GM12875 (cell line): ENCODE results near the gene EOGT.

ENCODE experiments used
- H3K4me3 ChIP-seq: one replicate; pipeline ENCODE4 v1.5.1; 2011; ENCODE audit warnings: low read depth, low read length, control low read depth
- TF ChIP-seq, protein P1 (sequence below): IDR thresholded peaks from 2 replicates; pipeline ENCODE4 v1.5.1; 2011; ENCODE audit warnings: low read depth, mild to moderate bottlenecking, control low read depth, inconsistent platforms, low read length, moderate library complexity, borderline replicate concordance; ENCODE audit not compliant: insufficient read depth

Gene EOGT

DNA sequence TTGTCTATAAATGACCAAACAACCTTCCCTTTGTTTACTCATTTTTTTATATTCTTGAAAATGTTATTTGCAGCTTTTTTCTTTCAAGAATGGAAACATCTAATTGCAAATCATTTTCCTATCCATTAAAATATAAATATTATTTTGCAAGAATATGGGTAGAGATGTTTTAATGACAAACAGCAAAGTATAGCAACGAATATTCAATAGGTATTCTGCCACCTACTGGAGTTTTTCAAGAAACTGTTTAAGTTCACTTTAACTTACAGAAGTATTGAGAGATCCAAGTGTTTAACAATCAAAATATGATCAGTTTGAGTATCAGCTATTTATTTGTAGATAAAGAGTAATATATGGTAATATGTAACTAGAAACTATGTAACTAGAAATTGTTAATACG is 6.9 kb upstream of the EOGT start:
- TF ChIP-seq, protein P1, sequence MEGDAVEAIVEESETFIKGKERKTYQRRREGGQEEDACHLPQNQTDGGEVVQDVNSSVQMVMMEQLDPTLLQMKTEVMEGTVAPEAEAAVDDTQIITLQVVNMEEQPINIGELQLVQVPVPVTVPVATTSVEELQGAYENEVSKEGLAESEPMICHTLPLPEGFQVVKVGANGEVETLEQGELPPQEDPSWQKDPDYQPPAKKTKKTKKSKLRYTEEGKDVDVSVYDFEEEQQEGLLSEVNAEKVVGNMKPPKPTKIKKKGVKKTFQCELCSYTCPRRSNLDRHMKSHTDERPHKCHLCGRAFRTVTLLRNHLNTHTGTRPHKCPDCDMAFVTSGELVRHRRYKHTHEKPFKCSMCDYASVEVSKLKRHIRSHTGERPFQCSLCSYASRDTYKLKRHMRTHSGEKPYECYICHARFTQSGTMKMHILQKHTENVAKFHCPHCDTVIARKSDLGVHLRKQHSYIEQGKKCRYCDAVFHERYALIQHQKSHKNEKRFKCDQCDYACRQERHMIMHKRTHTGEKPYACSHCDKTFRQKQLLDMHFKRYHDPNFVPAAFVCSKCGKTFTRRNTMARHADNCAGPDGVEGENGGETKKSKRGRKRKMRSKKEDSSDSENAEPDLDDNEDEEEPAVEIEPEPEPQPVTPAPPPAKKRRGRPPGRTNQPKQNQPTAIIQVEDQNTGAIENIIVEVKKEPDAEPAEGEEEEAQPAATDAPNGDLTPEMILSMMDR = peak; percentile 9; the same call in 1 of the 2 replicates
- no peak overlapping the region for H3K4me3 ChIP-seq

DNA sequence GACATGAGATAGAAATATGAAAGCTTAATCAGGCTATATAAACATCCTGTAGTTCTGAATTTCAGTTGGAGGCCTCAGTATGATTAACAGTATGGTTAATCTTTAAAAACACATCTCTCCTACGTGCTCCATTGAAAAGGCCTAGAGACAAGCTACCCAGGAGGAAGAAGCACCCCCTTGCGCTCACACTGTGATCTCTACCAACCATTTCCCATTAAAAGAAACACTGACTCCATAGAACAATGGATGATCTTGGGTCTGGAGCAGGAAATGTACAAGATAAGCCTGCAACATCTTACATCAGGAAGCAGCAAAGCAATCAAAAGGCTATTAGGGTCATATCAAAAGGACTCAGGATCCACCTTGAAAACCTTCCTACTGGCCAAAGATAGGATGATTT is 3.4 kb upstream of the EOGT start:
- no peak overlapping the region for H3K4me3 ChIP-seq
- TF ChIP-seq, protein P1 = no peak

DNA sequence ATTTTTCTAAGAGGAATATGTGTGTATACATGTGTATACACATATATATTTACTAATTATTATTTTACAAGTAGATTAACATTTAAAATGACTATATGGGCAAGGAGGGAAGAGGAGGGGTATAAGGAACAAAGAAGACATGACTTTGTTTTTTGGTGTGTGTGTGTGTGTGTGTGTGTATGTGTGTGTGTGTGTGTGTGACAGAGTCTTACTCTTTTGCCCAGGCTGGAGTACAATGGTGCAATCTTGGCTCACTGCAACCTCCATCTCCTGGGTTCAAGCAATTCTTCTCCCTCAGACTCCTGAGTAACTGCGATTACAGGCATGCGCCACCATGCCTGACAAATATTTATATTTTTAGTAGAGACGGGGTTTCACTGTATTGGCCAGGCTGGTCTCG is 2.6 kb upstream of the EOGT start:
- TF ChIP-seq, protein P1 = no peak
- no peak overlapping the region for H3K4me3 ChIP-seq

DNA sequence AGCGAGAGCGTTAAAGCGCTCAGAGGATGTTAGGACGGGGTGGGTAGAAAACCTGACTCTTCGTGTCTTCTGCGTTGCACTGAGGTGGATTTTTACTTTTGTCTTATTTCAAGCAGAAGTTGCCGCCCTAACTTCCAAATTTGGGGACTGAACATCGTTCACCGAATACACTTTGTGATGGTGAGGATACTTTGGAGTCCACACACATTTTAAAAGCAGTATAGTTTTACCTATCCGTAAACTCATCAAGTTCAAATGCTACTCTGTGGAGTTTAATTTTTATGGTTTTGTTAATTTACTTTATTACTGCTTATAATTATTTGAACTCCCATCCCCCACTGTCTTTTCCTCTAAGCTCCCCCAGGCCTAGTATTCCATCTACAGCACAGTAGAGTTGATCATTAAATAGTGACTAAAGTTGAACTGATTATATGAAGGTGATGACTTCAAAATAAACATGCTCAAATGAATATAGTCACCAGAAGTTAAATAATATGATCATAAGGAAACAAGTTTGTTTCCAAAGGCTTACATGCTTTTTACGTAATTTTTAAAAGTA is 617 bp upstream of the EOGT start:
- H3K4me3 ChIP-seq = peak overlapping the region; percentile 92
- TF ChIP-seq, protein P1 = no peak

DNA sequence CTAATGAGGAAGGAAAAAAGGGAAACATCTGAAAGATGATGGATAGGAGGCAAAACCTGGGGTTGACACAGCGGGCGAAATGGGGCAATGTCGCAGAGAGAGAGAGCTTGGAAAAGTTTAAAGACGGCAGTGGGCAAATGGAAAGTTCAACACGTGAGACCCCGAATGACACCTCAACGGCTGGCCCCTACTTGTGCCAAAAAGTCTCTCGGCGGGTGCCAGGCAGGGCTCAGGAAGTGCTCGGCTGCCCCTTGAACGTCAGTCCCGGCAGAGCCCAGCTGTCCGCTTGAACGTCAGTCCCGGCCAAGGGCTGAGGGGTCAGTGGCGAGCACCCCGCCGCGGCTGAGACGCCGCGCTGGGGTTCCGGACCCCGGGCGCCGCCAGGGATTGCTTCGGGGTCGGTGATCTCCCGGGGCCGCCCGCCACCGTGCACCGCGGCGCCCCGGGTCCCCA is 658 bp downstream of the EOGT start:
- TF ChIP-seq, protein P1 = no peak; the same call in 1 of the 2 replicates
- H3K4me3 ChIP-seq = peak overlapping the region; percentile 92

DNA sequence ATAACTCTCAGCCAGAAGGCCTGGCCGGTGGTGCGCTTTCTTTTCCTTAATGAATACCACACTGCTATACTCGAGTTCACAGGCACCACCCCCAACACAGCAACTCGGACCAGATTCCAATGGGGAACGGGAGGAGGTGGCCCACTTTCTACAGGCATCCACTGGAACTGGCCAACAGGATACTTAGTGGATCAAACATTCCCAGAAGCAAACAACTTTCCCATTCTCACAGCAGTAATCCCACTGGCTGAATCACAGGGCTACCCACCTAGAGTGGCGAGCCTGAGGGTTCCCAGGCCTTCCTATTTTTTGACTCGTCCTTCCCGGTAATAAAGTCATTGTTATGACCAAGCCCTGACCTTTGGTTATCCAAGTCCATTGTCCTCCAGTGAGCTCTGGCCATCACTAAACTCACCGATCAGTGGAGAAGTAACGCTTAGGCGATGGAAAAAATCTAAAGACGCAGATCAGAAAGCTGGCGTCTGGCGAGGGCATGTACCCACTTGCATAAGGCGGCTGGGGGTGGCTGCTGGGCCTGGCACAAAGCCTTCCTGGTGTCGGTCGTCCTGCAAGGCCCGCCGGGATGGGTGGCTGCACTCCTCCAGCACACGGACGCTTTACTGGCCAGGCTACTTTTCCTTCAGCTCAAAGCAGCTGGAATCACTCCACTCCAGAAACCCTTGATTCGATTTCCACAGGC is 1.2 kb downstream of the EOGT start:
- TF ChIP-seq, protein P1 = no peak
- H3K4me3 ChIP-seq = no peak overlapping the region
